Gastroesophageal sphincter (tissue), 4 donors: ENCODE measurements around the gene EEFSEC. TPM values are rescaled to one million over a fixed set of nuclear protein-coding genes. Genes with fewer than 3 reads are reported as not detected.

Source experiments
- ATAC-seq: fragments of 150-250 bp; one replicate; pipeline ENCODE4 v1.9.1; 2016; ENCODE audit warnings: mild to moderate bottlenecking, moderate library complexity
- H3K27ac ChIP-seq, 4 donors: fragments of 200-600 bp; sonication (generic) in 3 of 4; 1 replicate in 3 of 4; 2 replicates in 1 of 4; pipeline ENCODE4 v1.5.1; 2016 to 2019
- H3K27me3 ChIP-seq: fragments of 200-600 bp; sonication (generic); one replicate; pipeline ENCODE4 v1.5.1; 2019
- H3K36me3 ChIP-seq, 2 donors: fragments of 200-600 bp; sonication (generic); one replicate each; pipeline ENCODE4 v1.5.1; 2019; ENCODE audit warnings: control low read depth in 1 of 2
- H3K4me1 ChIP-seq, 3 donors: fragments of 200-600 bp; sonication (generic); 1 replicate in 2 of 3; 2 replicates in 1 of 3; pipeline ENCODE4 v1.5.1; 2016 to 2019; ENCODE audit warnings: control low read depth in 2 of 3
- H3K4me3 ChIP-seq, 2 donors: fragments of 200-600 bp; sonication (generic); one replicate each; pipeline ENCODE4 v1.5.1; 2019; ENCODE audit warnings: mild to moderate bottlenecking in 1 of 2, moderate library complexity in 1 of 2
- H3K9me3 ChIP-seq, 3 donors: fragments of 200-600 bp; sonication (generic); one replicate each; pipeline ENCODE4 v1.5.1; 2017 to 2019; ENCODE audit warnings: control low read depth in 2 of 3
- CTCF ChIP-seq, 4 experiments: fragments of 200-600 bp in 2 of 4; fragments of 450-650 bp in 2 of 4; sonication (generic) in 1 of 4; IDR thresholded peaks; one replicate each; pipeline ENCODE4 v1.5.1; 2017 to 2019; ENCODE audit warnings: antibody characterized with exemption in 4 of 4, mild to moderate bottlenecking in 2 of 4, moderate library complexity in 2 of 4
- EP300 ChIP-seq: sonication (generic); formaldehyde crosslinking; IDR thresholded peaks from one replicate; pipeline ENCODE4 v1.6.1; 2017; ENCODE audit warnings: antibody characterized with exemption, mild to moderate bottlenecking
- POLR2A ChIP-seq, 2 donors: fragments of 450-650 bp; IDR thresholded peaks; one replicate each; pipeline ENCODE4 v1.6.1; 2017; ENCODE audit warnings: antibody characterized with exemption in 2 of 2, mild to moderate bottlenecking in 2 of 2, moderate library complexity in 1 of 2
- POLR2AphosphoS5 ChIP-seq: sonication (generic); formaldehyde crosslinking; IDR thresholded peaks from one replicate; pipeline ENCODE4 v1.6.1; 2017; ENCODE audit warnings: antibody characterized with exemption
- WGBS, 2 donors: methylation state at CpG; one replicate each; pipeline ENCODE4 v1.1.5; 2018; ENCODE audit warnings: low coverage in 1 of 2; 5-methylcytosine and 5-hydroxymethylcytosine counted together
- total RNA-seq, 4 donors: library from RNA; depleted of rRNA; stranded (reverse); fragments of >200 nt; gene quantifications; one replicate each; pipeline ENCODE4 v1.1.0, GENCODE V29; 2016

EEFSEC gene
- total RNA-seq, 4 donors from 2014 or later, result 5.8 to 16.5 (median 11.4) TPM

- no peaks in the 10 kb centered on the region for H3K9me3 ChIP-seq
- TF ChIP-seq POLR2A (IDR thresholded peaks at IDR 0.05) (no peak), POLR2AphosphoS5 (no peak), CTCF (IDR thresholded peaks at IDR 0.05) (no peak), EP300 (no peak)
- WGBS, 2 donors, result 59 to 60% methylated on average over 1 to 4 of the region's 5 CpGs
- no peaks in the 10 kb centered on the region for H3K4me1 ChIP-seq
- no peak for ATAC-seq
- H3K36me3 ChIP-seq, result peaks cover 0 to 22% of the 10 kb centered on the region in 2 donors
- H3K4me3 ChIP-seq, result no peak overlapping the region
- H3K27me3 ChIP-seq, result no peaks in the 10 kb centered on the region
- H3K27ac ChIP-seq, result no peak overlapping the region
These were observed 182.5 kb downstream of the EEFSEC start for GRCh38 chr3:128335621-128336296.

- Histone ChIP-seq H3K27me3 (no peaks in the 10 kb centered on the region), H3K9me3 (no peaks in the 10 kb centered on the region), H3K4me3 (no peak overlapping the region), H3K27ac (no peak overlapping the region), H3K4me1 (no peaks in the 10 kb centered on the region), H3K36me3 (peaks cover 0 to 30% of the 10 kb centered on the region in 2 donors)
- no peak for ATAC-seq
- 93% methylated on average over 13 to 14 of the region's 14 CpGs for WGBS, 2 donors
- no peak for TF ChIP-seq POLR2A (IDR thresholded peaks at IDR 0.05)
- TF ChIP-seq POLR2AphosphoS5, result no peak
- no peak for TF ChIP-seq CTCF (IDR thresholded peaks at IDR 0.05)
- no peak for TF ChIP-seq EP300
These were observed 183.3 kb downstream of the EEFSEC start for GRCh38 chr3:128336337-128337156.

GRCh38 chr3:128337305-128337704, 184.0 kb downstream of the EEFSEC start:
- peaks cover 0 to 38% of the 10 kb centered on the region in 2 donors for H3K36me3 ChIP-seq
- 79 to 83% methylated on average over 5 to 8 of the region's 10 CpGs for WGBS, 2 donors
- TF ChIP-seq POLR2A (IDR thresholded peaks at IDR 0.05), result no peak
- ATAC-seq, result no peak
- H3K4me3 ChIP-seq, result no peak overlapping the region
- H3K4me1 ChIP-seq, result no peaks in the 10 kb centered on the region
- H3K9me3 ChIP-seq, result no peaks in the 10 kb centered on the region
- H3K27ac ChIP-seq, result no peak overlapping the region
- H3K27me3 ChIP-seq, result no peaks in the 10 kb centered on the region

- ATAC-seq, result no peak
- TF ChIP-seq POLR2AphosphoS5 (no peak), POLR2A (IDR thresholded peaks at IDR 0.05) (no peak)
- WGBS, 2 donors, result 92 to 96% methylated on average over 5 to 7 of the region's 12 CpGs
- Histone ChIP-seq H3K36me3 (peaks cover 0 to 47% of the 10 kb centered on the region in 2 donors), H3K4me1 (no peaks in the 10 kb centered on the region), H3K4me3 (no peak overlapping the region), H3K9me3 (no peaks in the 10 kb centered on the region), H3K27me3 (no peaks in the 10 kb centered on the region), H3K27ac (no peak overlapping the region)
These were observed 185.5 kb downstream of the EEFSEC start for GRCh38 chr3:128338536-128339330.

- no peak for ATAC-seq
- WGBS, 2 donors, result 81 to 85% methylated on average over 6 to 7 of the region's 7 CpGs
- H3K4me3 ChIP-seq, result no peak overlapping the region
These were observed 186.3 kb downstream of the EEFSEC start for GRCh38 chr3:128339491-128340012.

More at GRCh38 chr3:128339491-128340012, 186.3 kb downstream of the EEFSEC start:
- Histone ChIP-seq H3K27ac (no peak overlapping the region), H3K9me3 (no peaks in the 10 kb centered on the region), H3K36me3 (peaks cover 0 to 47% of the 10 kb centered on the region in 2 donors), H3K27me3 (no peaks in the 10 kb centered on the region), H3K4me1 (no peaks in the 10 kb centered on the region)
- TF ChIP-seq CTCF (IDR thresholded peaks at IDR 0.05) (no peak), POLR2A (IDR thresholded peaks at IDR 0.05) (no peak), POLR2AphosphoS5 (no peak), EP300 (no peak)
